GM12878 (cell line): ENCODE results near the gene ADGRB2. TPM values are rescaled to one million over a fixed set of nuclear protein-coding genes. Genes with fewer than 3 reads are reported as not detected.

ENCODE experiments used
- ATAC-seq: fragments of 200-7000 bp; cut with Tn5 transposase; 3 replicates; pipeline ENCODE4 v1.9.1; 2020; ENCODE audit warnings: mild to moderate bottlenecking, moderate library complexity
- BruUV-seq: library from RNA; stranded (reverse); fragments of 400-500 nt; replicated peaks from 2 replicates; lab custom pipeline; 2021; lab: Mats Ljungman, UMichigan
- CTCF ChIA-PET: fragments of 300-600 bp; sonication (Branson Sonifier 250); formaldehyde crosslinking; extraction: SDS; loops from one replicate; lab custom pipeline; 2021; ENCODE audit warnings: inconsistent platforms; lab: Yijun Ruan, JAX
- POLR2A ChIA-PET: fragments of 350-600 bp; formaldehyde crosslinking; extraction: SDS; loops from one replicate; lab custom pipeline; 2021; ENCODE audit warnings: inconsistent platforms; lab: Charles Lee
- RAD21 ChIA-PET: fragments of 300-600 bp; sonication (Branson Sonifier 250); formaldehyde crosslinking; loops from one replicate; lab custom pipeline; 2023; ENCODE audit warnings: antibody characterized with exemption; ENCODE audit not compliant: unreplicated experiment; lab: Charles Lee
- SMC1A ChIA-PET: fragments of 300-600 bp; sonication (Branson Sonifier 250); formaldehyde crosslinking; loops from one replicate; lab custom pipeline; 2023; ENCODE audit not compliant: unreplicated experiment, uncharacterized antibody; lab: Charles Lee
- DNase-seq: peaks from one replicate; pipeline ENCODE4 v3.0.0-alpha.2; 2011; ENCODE audit warnings: low read depth, low spot score
- FAIRE-seq: peaks from 3 replicates; lab custom pipeline; 2011; peaks lifted over from hg19 to GRCh38; lab: Jason Lieb, UNC
- H2AFZ ChIP-seq: 2 replicates; pipeline ENCODE4 v1.6.0; 2011; ENCODE audit warnings: low read depth, low read length, control low read depth; ENCODE audit not compliant: control insufficient read depth
- H3K27ac ChIP-seq: 2 replicates; pipeline ENCODE4 v1.5.1; 2011; ENCODE audit warnings: control low read depth; ENCODE audit not compliant: control insufficient read depth, insufficient read depth
- H3K27me3 ChIP-seq, 2 experiments: replicated peaks in 1 of 2; 2 replicates each; pipeline versions ENCODE4 v1.6.0 to v1.6.1; 2011; ENCODE audit warnings: low read length in 1 of 2; ENCODE audit not compliant: control insufficient read depth in 2 of 2, insufficient read depth in 2 of 2
- H3K36me3 ChIP-seq, 2 experiments: 2 replicates each; pipeline ENCODE4 v1.5.1; 2011; ENCODE audit warnings: low read length in 1 of 2; ENCODE audit not compliant: control insufficient read depth in 2 of 2, insufficient read depth in 2 of 2
- H3K4me1 ChIP-seq: 2 replicates; pipeline ENCODE4 v1.6.1; 2011; ENCODE audit warnings: mild to moderate bottlenecking, low read length, moderate library complexity, mixed read lengths; ENCODE audit not compliant: control insufficient read depth, insufficient read depth
- H3K4me2 ChIP-seq: 2 replicates; pipeline ENCODE4 v1.6.0; 2011; ENCODE audit warnings: control low read depth; ENCODE audit not compliant: control insufficient read depth, insufficient read depth
- H3K4me3 ChIP-seq: fragments of 200-600 bp; sonication (generic); 2 replicates; pipeline ENCODE4 v1.5.1; 2016
- H3K79me2 ChIP-seq: 2 replicates; pipeline ENCODE4 v1.6.0; 2011; ENCODE audit warnings: low read length; ENCODE audit not compliant: control insufficient read depth, insufficient read depth
- H3K9ac ChIP-seq: 2 replicates; pipeline ENCODE4 v1.8.0; 2011; ENCODE audit warnings: low read length, control low read depth, mixed read lengths; ENCODE audit not compliant: control insufficient read depth, insufficient read depth
- H3K9me3 ChIP-seq: replicated peaks from 3 replicates; pipeline ENCODE4 v1.5.1; 2011; ENCODE audit warnings: mild to moderate bottlenecking, low read length; ENCODE audit not compliant: control insufficient read depth, insufficient read depth
- H4K20me1 ChIP-seq: 2 replicates; pipeline ENCODE4 v1.6.0; 2011; ENCODE audit not compliant: control insufficient read depth, insufficient read depth
- CHD4 ChIP-seq: fragments of 200-600 bp; sonication (generic); IDR thresholded peaks from 2 replicates; pipeline ENCODE4 v1.6.1; 2016; ENCODE audit warnings: mild to moderate bottlenecking
- ESRRA ChIP-seq: IDR thresholded peaks from 2 replicates; pipeline ENCODE4 v1.6.1; 2012; ENCODE audit warnings: mild to moderate bottlenecking, low read length, improper control_type of control experiment
- MXI1 ChIP-seq: fragments of 150-350 bp; IDR thresholded peaks from 2 replicates; pipeline ENCODE4 v1.6.1; 2011; ENCODE audit warnings: low read depth, mild to moderate bottlenecking, inconsistent platforms, low read length, improper control_type of control experiment
- POU2F2 ChIP-seq: IDR thresholded peaks from 3 replicates; pipeline ENCODE4 v1.6.1; 2011; ENCODE audit warnings: low read depth, mild to moderate bottlenecking, low read length, borderline replicate concordance
- SKIL ChIP-seq: fragments of 450-650 bp; IDR thresholded peaks from 2 replicates; pipeline ENCODE4 v1.6.1; 2017; ENCODE audit warnings: mild to moderate bottlenecking, low read depth, inconsistent platforms; ENCODE audit not compliant: poor library complexity, severe bottlenecking
- TARDBP ChIP-seq: IDR thresholded peaks from 2 replicates; pipeline ENCODE4 v1.6.1; 2016; ENCODE audit warnings: borderline replicate concordance
- ZNF622 ChIP-seq: fragments of 450-650 bp; IDR thresholded peaks from 2 replicates; pipeline ENCODE4 v1.6.1; 2017; ENCODE audit warnings: mild to moderate bottlenecking, inconsistent platforms
- WGBS: methylation state at CpG from one replicate; pipeline ENCODE4 v1.1.6; 2016; ENCODE audit warnings: low lambda C conversion rate; ENCODE audit not compliant: insufficient replicate concordance, insufficient coverage; ENCODE audit errors: missing lambda C conversion rate; 5-methylcytosine and 5-hydroxymethylcytosine counted together
- in situ Hi-C: fragments of 300-500 bp; cut with MboI; formaldehyde crosslinking; loops from 9 replicates; pipeline ENCODE4 v1.14.3; 2018; ENCODE audit warnings: mixed read lengths
- intact Hi-C: fragments of 100-400 bp; cut with micrococcal nuclease; formaldehyde crosslinking; loops from one replicate; pipeline ENCODE4 v1.14.2; 2022; ENCODE audit not compliant: unreplicated experiment
- polyA plus RNA-seq, 11 experiments: library from polyadenylated mRNA; depleted of rRNA in 4 of 11; unstranded in 6 of 11; stranded (reverse) in 5 of 11; fragments of >200 nt; fragmentation: Nextera tagmentation in 4 of 11; fragmentation: Illumina TruSeq in 1 of 11; extraction: Ambion mirVana in 4 of 11; extraction: Trizol in 1 of 11; gene quantifications; 1 replicate in 1 of 11; 2 replicates in 10 of 11; pipeline versions ENCODE4 v1.2.1 to v1.2.3, GENCODE V29; 2011 to 2016; ENCODE audit warnings: inconsistent platforms in 2 of 11, missing spikeins in 2 of 11, low read depth in 1 of 11
- total RNA-seq, 4 experiments: library from RNA; depleted of rRNA in 3 of 4; stranded (reverse); fragments of >200 nt in 3 of 4; fragmentation: Illumina TruSeq in 1 of 4; extraction: Trizol in 1 of 4; gene quantifications; 2 replicates each; pipeline versions ENCODE4 v1.2.1 to v1.2.3, GENCODE V29; 2013 to 2021

ADGRB2 gene
- total and polyA plus RNA-seq, 10 of the 15 experiments (the other 5 are each of a cell fraction or from before 2014, with no cell fraction given) = 0.11 to 0.33 (median 0.18) TPM; not detected in 4

GRCh38 chr1:31739346-31739745 is 24.8 kb downstream of the ADGRB2 start (continued):
- TF ChIP-seq ESRRA (no peak), MXI1 (no peak), POU2F2 (no peak), ZNF622 (no peak)

- CTCF ChIA-PET = no interaction called here
- H3K4me3 ChIP-seq = no peak overlapping the region
- BruUV-seq = no TSS peak
- RAD21 ChIA-PET = no interaction called here
- no peak overlapping the region for H3K9ac ChIP-seq
- SMC1A ChIA-PET = no interaction called here
- H3K4me1 ChIP-seq = no peaks in the 10 kb centered on the region
- DNase-seq (no peak), FAIRE-seq (no peak)
- no peak overlapping the region for H2AFZ ChIP-seq
- no peaks in the 10 kb centered on the region for H3K79me2 ChIP-seq
- in situ Hi-C loops = no loop called here
- POLR2A ChIA-PET = no interaction called here
- H3K4me2 ChIP-seq = no peak overlapping the region
- TF ChIP-seq CHD4 = no peak
- TF ChIP-seq, all 136 proteins: peak for 0
- H3K9me3 ChIP-seq = no peaks in the 10 kb centered on the region
- peaks cover 0 to 2% of the 10 kb centered on the region in 2 experiments; a peak in 1 of 4 replicates for H3K27me3 ChIP-seq
- ATAC-seq = no peak
- H3K27ac ChIP-seq = no peak overlapping the region
- H3K36me3 ChIP-seq = no peaks in the 10 kb centered on the region
- H4K20me1 ChIP-seq = no peaks in the 10 kb centered on the region
- 5% methylated on average over 18 of the region's 18 CpGs for WGBS
- intact Hi-C loops = no loop called here
These were observed 27.5 kb downstream of the ADGRB2 start for GRCh38 chr1:31736675-31737074.

- Histone ChIP-seq H4K20me1 (no peaks in the 10 kb centered on the region), H3K4me2 (no peak overlapping the region), H3K27ac (no peak overlapping the region), H3K4me1 (no peaks in the 10 kb centered on the region), H3K27me3 (peaks cover 0 to 2% of the 10 kb centered on the region in 2 experiments; a peak in 2 of 4 replicates), H3K36me3 (no peaks in the 10 kb centered on the region), H3K9me3 (no peaks in the 10 kb centered on the region), H2AFZ (no peak overlapping the region), H3K79me2 (no peaks in the 10 kb centered on the region), H3K9ac (no peak overlapping the region), H3K4me3 (no peak overlapping the region)
- TF ChIP-seq SKIL (no peak), TARDBP (no peak)
- in situ Hi-C loops = no loop called here
- no peak for ATAC-seq
- ChIA-PET CTCF (interaction anchor here (1.5 kb wide), 1 partner anchor 10 kb away, joined by 12 read pairs; no protein-coding TSS in a partner anchor), RAD21 (no interaction called here), SMC1A (interaction anchor here (1.3 kb wide), 1 partner anchor 9 kb away, joined by 3 read pairs; no protein-coding TSS in a partner anchor), POLR2A (no interaction called here)
- no TSS peak for BruUV-seq
- no peak for FAIRE-seq
- DNase-seq = no peak
- intact Hi-C loops = no loop called here
- WGBS = 25% methylated on average over 10 of the region's 10 CpGs
These were observed 28.6 kb downstream of the ADGRB2 start for GRCh38 chr1:31735571-31735970.
